Neural cell (in vitro differentiated cells): ENCODE results near the gene METAP1D.

ENCODE experiments used
- CTCF ChIP-seq: fragments of 450-650 bp; IDR thresholded peaks from 2 replicates; pipeline ENCODE4 v1.5.1; 2014; ENCODE audit warnings: antibody characterized with exemption, mild to moderate bottlenecking, moderate library complexity; ENCODE audit not compliant: poor library complexity, severe bottlenecking
- EP300 ChIP-seq: fragments of 450-650 bp; conservative IDR thresholded peaks from 2 replicates; pipeline ENCODE4 v1.6.1; 2014; ENCODE audit warnings: antibody characterized with exemption, mild to moderate bottlenecking, moderate library complexity; ENCODE audit not compliant: poor library complexity, severe bottlenecking
- MXI1 ChIP-seq: fragments of 450-650 bp; conservative IDR thresholded peaks from 2 replicates; pipeline ENCODE4 v1.6.1; 2014; ENCODE audit warnings: antibody characterized with exemption, mild to moderate bottlenecking; ENCODE audit not compliant: poor library complexity, severe bottlenecking
- POLR2AphosphoS5 ChIP-seq: IDR thresholded peaks from 2 replicates; pipeline ENCODE4 v1.6.1; 2012
- REST ChIP-seq: IDR thresholded peaks from 2 replicates; pipeline ENCODE4 v1.6.1; 2012; ENCODE audit warnings: borderline replicate concordance
- SMC3 ChIP-seq: fragments of 450-650 bp; conservative IDR thresholded peaks from 2 replicates; pipeline ENCODE4 v1.6.1; 2014; ENCODE audit warnings: antibody characterized with exemption, mild to moderate bottlenecking, moderate library complexity; ENCODE audit not compliant: poor library complexity

- TF ChIP-seq CTCF (no peak), MXI1 (no peak), POLR2AphosphoS5 (no peak), EP300 (no peak), REST (no peak), SMC3 (no peak)
Observed at GRCh38 chr2:172109256-172109987, 109.7 kb downstream of the METAP1D start.
